H1 (cell line): Measurements from ENCODE around the gene MDFI. TPM values are rescaled to one million over a fixed set of nuclear protein-coding genes. Genes with fewer than 3 reads are reported as not detected.

Experiments used
- CTCF ChIA-PET: fragments of 300-600 bp; sonication (Branson Sonifier 250); formaldehyde crosslinking; loops from one replicate; lab custom pipeline; 2021; ENCODE audit not compliant: partially characterized antibody; lab: Charles Lee
- POLR2A ChIA-PET: fragments of 300-600 bp; sonication (Branson Sonifier 250); formaldehyde crosslinking; loops from one replicate; lab custom pipeline; 2021; ENCODE audit warnings: inconsistent platforms; ENCODE audit not compliant: partially characterized antibody; lab: Charles Lee
- DNase-seq, 2 experiments: peaks; one replicate each; pipeline versions ENCODE4 v3.0.0 to v3.0.0-alpha.2; 2010 to 2022; ENCODE audit warnings: low spot score in 2 of 2, low read depth in 1 of 2, mixed read lengths in 1 of 2
- FAIRE-seq: peaks from 2 replicates; lab custom pipeline; 2011; peaks lifted over from hg19 to GRCh38; lab: Jason Lieb, UNC
- H2AFZ ChIP-seq: 2 replicates; pipeline ENCODE4 v1.8.1; 2012; ENCODE audit warnings: low read length, inconsistent platforms
- H2AK5ac ChIP-seq: 2 replicates; pipeline ENCODE4 v1.6.1; 2013; ENCODE audit warnings: low read depth, low read length
- H2BK120ac ChIP-seq: replicated peaks from 2 replicates; pipeline ENCODE3; 2013; ENCODE audit warnings: low read depth, low read length, inconsistent platforms
- H2BK12ac ChIP-seq: 2 replicates; pipeline ENCODE4 v1.6.1; 2013; ENCODE audit warnings: low read depth, low read length
- H2BK15ac ChIP-seq: 2 replicates; pipeline ENCODE4 v1.6.1; 2013; ENCODE audit warnings: low read length
- H2BK20ac ChIP-seq: 2 replicates; pipeline ENCODE4 v1.6.1; 2013; ENCODE audit warnings: low read length
- H2BK5ac ChIP-seq: 2 replicates; pipeline ENCODE4 v1.6.1; 2013; ENCODE audit warnings: low read depth, low read length
- H3K14ac ChIP-seq: 2 replicates; pipeline ENCODE4 v1.6.1; 2013; ENCODE audit warnings: inconsistent platforms; ENCODE audit not compliant: insufficient read length
- H3K18ac ChIP-seq: 2 replicates; pipeline ENCODE4 v1.6.1; 2013; ENCODE audit warnings: low read length; ENCODE audit errors: extremely low read depth
- H3K23ac ChIP-seq: 2 replicates; pipeline ENCODE4 v1.6.1; 2013; ENCODE audit warnings: inconsistent platforms; ENCODE audit not compliant: insufficient read length
- H3K23me2 ChIP-seq: 2 replicates; pipeline ENCODE4 v1.6.1; 2013; ENCODE audit warnings: low read depth, low read length
- H3K27ac ChIP-seq: 2 replicates; pipeline ENCODE4 v1.6.1; 2011; ENCODE audit warnings: low read depth, low read length, inconsistent platforms
- H3K27me3 ChIP-seq, 4 experiments: replicated peaks in 1 of 4; 1 replicate in 1 of 4; 2 replicates in 3 of 4; pipeline versions ENCODE4 v1.6.1 to v1.8.1; 2011 to 2013; ENCODE audit warnings: low read length in 3 of 4, mild to moderate bottlenecking in 3 of 4, inconsistent platforms in 2 of 4, mixed read lengths in 2 of 4, moderate library complexity in 1 of 4; ENCODE audit not compliant: control insufficient read depth in 3 of 4, insufficient read depth in 3 of 4; ENCODE audit errors: extremely low read depth in 1 of 4
- H3K36me3 ChIP-seq, 4 experiments: 2 replicates each; pipeline versions ENCODE4 v1.6.1 to v1.8.1; 2011 to 2013; ENCODE audit warnings: mild to moderate bottlenecking in 4 of 4, low read length in 3 of 4, moderate library complexity in 2 of 4, control low read depth in 1 of 4, inconsistent platforms in 1 of 4; ENCODE audit not compliant: insufficient read depth in 4 of 4, control insufficient read depth in 2 of 4
- H3K4ac ChIP-seq: replicated peaks from 2 replicates; pipeline ENCODE3; 2013; ENCODE audit warnings: low read length, low read depth, mixed read lengths, inconsistent platforms; ENCODE audit not compliant: insufficient read length
- H3K4me1 ChIP-seq, 4 experiments: replicated peaks in 1 of 4; 1 replicate in 1 of 4; 2 replicates in 3 of 4; pipeline versions ENCODE4 v1.6.1 to v1.8.1; 2011 to 2013; ENCODE audit warnings: low read length in 3 of 4, inconsistent platforms in 2 of 4, mixed read lengths in 1 of 4; ENCODE audit not compliant: insufficient read depth in 4 of 4, control insufficient read depth in 3 of 4
- H3K4me2 ChIP-seq, 2 experiments: 2 replicates each; pipeline versions ENCODE4 v1.6.1 to v1.8.1; 2011 to 2013; ENCODE audit warnings: low read depth in 2 of 2, low read length in 2 of 2, control low read depth in 1 of 2, inconsistent platforms in 1 of 2, mild to moderate bottlenecking in 1 of 2; ENCODE audit not compliant: insufficient read depth in 1 of 2
- H3K4me3 ChIP-seq, 4 experiments: fragments of 200-600, 300-600 bp in 1 of 4; sonication (generic), shearing (Covaris generic), sonication (Bioruptor Twin) in 1 of 4; 2 replicates each; pipeline versions ENCODE4 v1.5.1 to v1.8.1; 2011 to 2016; ENCODE audit warnings: low read length in 4 of 4, low read depth in 3 of 4, control low read depth in 2 of 4, inconsistent platforms in 2 of 4, mild to moderate bottlenecking in 2 of 4, mixed read lengths in 1 of 4, moderate library complexity in 1 of 4; ENCODE audit not compliant: insufficient read depth in 2 of 4; ENCODE audit errors: extremely low read depth in 1 of 4
- H3K56ac ChIP-seq: replicated peaks from 2 replicates; pipeline ENCODE3; 2013; ENCODE audit warnings: low read depth, mild to moderate bottlenecking, mixed read lengths, low read length, inconsistent platforms; ENCODE audit not compliant: insufficient read length
- H3K79me1 ChIP-seq: 2 replicates; pipeline ENCODE4 v1.6.1; 2013; ENCODE audit warnings: low read depth, low read length, control low read depth
- H3K79me2 ChIP-seq, 2 experiments: 2 replicates each; pipeline versions ENCODE4 v1.6.1 to v1.8.1; 2012 to 2013; ENCODE audit warnings: low read length in 2 of 2, mild to moderate bottlenecking in 2 of 2, inconsistent platforms in 1 of 2; ENCODE audit not compliant: insufficient read depth in 2 of 2, control insufficient read depth in 1 of 2
- H3K9ac ChIP-seq, 4 experiments: replicated peaks in 1 of 4; 1 replicate in 1 of 4; 2 replicates in 3 of 4; pipeline versions ENCODE4 v1.6.1 to v1.8.1; 2011 to 2013; ENCODE audit warnings: low read depth in 3 of 4, low read length in 3 of 4, control low read depth in 2 of 4, mild to moderate bottlenecking in 2 of 4, moderate library complexity in 2 of 4, inconsistent platforms in 1 of 4; ENCODE audit errors: extremely low read depth in 1 of 4
- H3K9me3 ChIP-seq, 2 experiments: 2 replicates each; pipeline versions ENCODE4 v1.6.1 to v1.8.1; 2012 to 2013; ENCODE audit warnings: mild to moderate bottlenecking in 2 of 2, moderate library complexity in 2 of 2, control low read depth in 1 of 2, inconsistent platforms in 1 of 2, low read depth in 1 of 2, low read length in 1 of 2, mixed read lengths in 1 of 2; ENCODE audit not compliant: insufficient read depth in 2 of 2
- H4K20me1 ChIP-seq, 2 experiments: replicated peaks in 1 of 2; 2 replicates each; pipeline versions ENCODE3 to v1.8.1; 2011 to 2013; ENCODE audit warnings: inconsistent platforms in 2 of 2, low read length in 2 of 2, mild to moderate bottlenecking in 1 of 2; ENCODE audit not compliant: insufficient read depth in 2 of 2, control insufficient read depth in 1 of 2
- H4K5ac ChIP-seq: 2 replicates; pipeline ENCODE4 v1.6.1; 2013; ENCODE audit warnings: low read length, low read depth, mixed read lengths, inconsistent platforms; ENCODE audit not compliant: insufficient read length
- H4K8ac ChIP-seq: 2 replicates; pipeline ENCODE4 v1.8.0; 2013; ENCODE audit warnings: mild to moderate bottlenecking, moderate library complexity, low read length, inconsistent platforms; ENCODE audit not compliant: insufficient read depth; ENCODE audit errors: extremely low read depth
- H4K91ac ChIP-seq: replicated peaks from 2 replicates; pipeline ENCODE3; 2013; ENCODE audit warnings: low read length, mixed read lengths, inconsistent platforms; ENCODE audit not compliant: insufficient read length
- BCL11A ChIP-seq, 2 experiments: IDR thresholded peaks; one replicate each; pipeline ENCODE4 v1.6.1; 2011; ENCODE audit warnings: low read depth in 2 of 2, low read length in 2 of 2, mild to moderate bottlenecking in 2 of 2
- CHD2 ChIP-seq: IDR thresholded peaks from 2 replicates; pipeline ENCODE4 v1.6.1; 2012; ENCODE audit warnings: low read length, improper control_type of control experiment
- GTF2F1 ChIP-seq: IDR thresholded peaks from 2 replicates; pipeline ENCODE4 v1.6.1; 2012; ENCODE audit warnings: low read depth, low read length, improper control_type of control experiment, borderline replicate concordance
- HDAC2 ChIP-seq, 2 experiments: fragments of 300-600 bp in 1 of 2; sonication (generic) in 1 of 2; IDR thresholded peaks; 2 replicates each; pipeline ENCODE4 v1.6.1; 2011 to 2012; ENCODE audit warnings: low read depth in 2 of 2, low read length in 2 of 2, mild to moderate bottlenecking in 2 of 2, moderate library complexity in 2 of 2, borderline replicate concordance in 1 of 2, inconsistent platforms in 1 of 2
- SAP30 ChIP-seq: fragments of 300-600 bp; sonication (generic); IDR thresholded peaks from 2 replicates; pipeline ENCODE4 v1.7.1; 2012; ENCODE audit warnings: low read length, moderate library complexity, mild to moderate bottlenecking, inconsistent platforms; ENCODE audit not compliant: insufficient read depth, insufficient replicate concordance
- SIX5 ChIP-seq: IDR thresholded peaks from 2 replicates; pipeline ENCODE4 v1.6.1; 2011; ENCODE audit warnings: mild to moderate bottlenecking, low read depth, low read length
- TAF1 ChIP-seq: IDR thresholded peaks from 2 replicates; pipeline ENCODE4 v1.6.1; 2011; ENCODE audit warnings: mild to moderate bottlenecking, low read depth, low read length
- TAF7 ChIP-seq: optimal IDR thresholded peaks from 2 replicates; pipeline ENCODE3; 2011; ENCODE audit warnings: low read depth, mild to moderate bottlenecking, inconsistent platforms, low read length, moderate library complexity, borderline replicate concordance
- YY1 ChIP-seq: IDR thresholded peaks from 2 replicates; pipeline ENCODE4 v1.6.1; 2011; ENCODE audit warnings: low read depth, mild to moderate bottlenecking, low read length
- WGBS, 2 experiments: shearing (Covaris generic) in 1 of 2; methylation state at CpG; one replicate each; pipeline versions ENCODE4 v1.1.6 to v1.1.7; 2013 to 2015; ENCODE audit warnings: low lambda C conversion rate in 2 of 2, mixed read lengths in 2 of 2, inconsistent platforms in 1 of 2, low coverage in 1 of 2, missing lambda C conversion rate in 1 of 2; ENCODE audit not compliant: insufficient replicate concordance in 2 of 2, insufficient coverage in 1 of 2, insufficient read length in 1 of 2; ENCODE audit errors: extremely low coverage in 1 of 2, missing lambda C conversion rate in 1 of 2; 5-methylcytosine and 5-hydroxymethylcytosine counted together
- polyA plus RNA-seq, 7 experiments: library from polyadenylated mRNA; depleted of rRNA in 3 of 7; stranded (reverse) in 5 of 7; unstranded in 2 of 7; fragments of >200 nt in 5 of 7; fragments of 200-250 nt in 2 of 7; gene quantifications; 1 replicate in 5 of 7; 2 replicates in 1 of 7; 4 replicates in 1 of 7; pipeline versions ENCODE4 v1.2.1 to v1.2.3, GENCODE V29; 2011 to 2013; ENCODE audit warnings: missing spikeins in 2 of 7, mixed read lengths in 2 of 7
- total RNA-seq: library from RNA; stranded (reverse); fragmentation: NEBNext Ultra II Directional; extraction: Animal tissue kit (Norgen Biotek cat#: 25700); gene quantifications from 2 replicates; pipeline ENCODE4 v1.2.1, GENCODE V29; 2021

Gene MDFI
- total and polyA plus RNA-seq, 2 of the 8 experiments (the other 6 are each of a cell fraction or from before 2014, with no cell fraction given): 41.0 to 65.6 TPM

- peak overlapping the region; percentile 20; the same call in 1 of the 2 replicates for H3K18ac ChIP-seq
- no peak overlapping the region for H2BK12ac ChIP-seq
- no peak overlapping the region for H3K14ac ChIP-seq
- peaks cover 0 to 8% (median 0%) of the 10 kb centered on the region in 4 experiments; a peak in 4 of 8 replicates for H3K36me3 ChIP-seq
- H3K9ac ChIP-seq: no peak overlapping the region
- H3K27ac ChIP-seq: no peak overlapping the region
- H3K79me2 ChIP-seq: peaks cover 0 to 5% of the 10 kb centered on the region in 2 experiments; a peak in 1 of 4 replicates
- no peak overlapping the region for H3K4me2 ChIP-seq
- no peak overlapping the region for H4K8ac ChIP-seq
- no peak for FAIRE-seq
- no peak overlapping the region for H3K23ac ChIP-seq
- 0 out of 2 replicates have a peak overlapping the region, but pooled peaks have one; percentile 8 for H2BK20ac ChIP-seq
- no peaks in the 10 kb centered on the region for H3K9me3 ChIP-seq
- ChIA-PET POLR2A (interaction anchor here (1.2 to 1.3 kb wide), 3 partner anchors 14 to 40 kb away, joined by 3 to 6 read pairs (median 4); no protein-coding TSS in a partner anchor), CTCF (interaction anchor here (1.0 to 6.5 kb wide), 9 partner anchors 9 to 56 kb away, joined by 3 to 32 read pairs (median 4); no protein-coding TSS in a partner anchor)
- H4K91ac ChIP-seq: no peak overlapping the region
- H2BK120ac ChIP-seq: no peak overlapping the region
- H2AK5ac ChIP-seq: no peak overlapping the region
- no peak for DNase-seq
- H3K79me1 ChIP-seq: peaks cover 2% of the 10 kb centered on the region; the same call in 1 of the 2 replicates
- H3K23me2 ChIP-seq: peaks cover 11% of the 10 kb centered on the region
- H4K5ac ChIP-seq: no peak overlapping the region
- no peak overlapping the region for H2AFZ ChIP-seq
- H3K4me1 ChIP-seq: peaks cover 8 to 54% (median 39%) of the 10 kb centered on the region in 4 experiments
- peak overlapping the region; percentile 39 for H3K4ac ChIP-seq
- WGBS, 2 experiments: 75% methylated on average over 10 of the region's 10 CpGs; no CpG with 5 or more reads in 1 of the 2 experiments
- no peak overlapping the region for H3K4me3 ChIP-seq
- no peak overlapping the region for H2BK15ac ChIP-seq
- peaks cover 0 to 32% (median 16%) of the 10 kb centered on the region in 4 experiments; a peak in 5 of 7 replicates for H3K27me3 ChIP-seq
- 0 out of 2 replicates have a peak overlapping the region, but pooled peaks have one; percentile 3 for H2BK5ac ChIP-seq
- no peak overlapping the region for H3K56ac ChIP-seq
- H4K20me1 ChIP-seq: peaks cover 5 to 14% of the 10 kb centered on the region in 2 experiments
- no peak for TF ChIP-seq BCL11A (IDR thresholded peaks at IDR 0.05; ENCODE audit: low read depth in 2 of 2, low read length in 2 of 2)
- TF ChIP-seq HDAC2 (IDR thresholded peaks at IDR 0.05; ENCODE audit: borderline replicate concordance in 1 of 2, low read depth in 2 of 2, low read length in 2 of 2): no peak
- no peak for TF ChIP-seq SAP30
- no peak for TF ChIP-seq TAF7
- TF ChIP-seq YY1: no peak
- TF ChIP-seq CHD2: no peak
- no peak for TF ChIP-seq GTF2F1
- TF ChIP-seq SIX5: no peak
- no peak for TF ChIP-seq TAF1
These were observed 5.0 kb downstream of the MDFI start for GRCh38 chr6:41642960-41643898.
